Right renal cortex interstitium (tissue), 3 donors: Measurements from ENCODE around the gene PIP5K1A. TPM values are rescaled to one million over a fixed set of nuclear protein-coding genes. Genes with fewer than 3 reads are reported as not detected.
"Not testable (repeated sequence)": the region's sequence is repeated elsewhere in the genome, so short reads cannot be mapped to it uniquely, and the experiment has no call there.

Source experiments
- DNase-seq, 3 donors: peaks; one replicate each; pipeline ENCODE4 v3.0.0-alpha.2; 2013; ENCODE audit warnings: low read depth in 3 of 3, low spot score in 2 of 3
- polyA plus RNA-seq, 3 donors: library from polyadenylated mRNA; unstranded; fragments of 120-200 nt; gene quantifications; one replicate each; pipeline ENCODE4 v1.2.1, GENCODE V29; 2013; ENCODE audit not compliant: insufficient read length in 3 of 3

The PIP5K1A gene
- 10 to 100 TPM; 64.0 to 71.3 (median 65.4) TPM for polyA plus RNA-seq

DNA sequence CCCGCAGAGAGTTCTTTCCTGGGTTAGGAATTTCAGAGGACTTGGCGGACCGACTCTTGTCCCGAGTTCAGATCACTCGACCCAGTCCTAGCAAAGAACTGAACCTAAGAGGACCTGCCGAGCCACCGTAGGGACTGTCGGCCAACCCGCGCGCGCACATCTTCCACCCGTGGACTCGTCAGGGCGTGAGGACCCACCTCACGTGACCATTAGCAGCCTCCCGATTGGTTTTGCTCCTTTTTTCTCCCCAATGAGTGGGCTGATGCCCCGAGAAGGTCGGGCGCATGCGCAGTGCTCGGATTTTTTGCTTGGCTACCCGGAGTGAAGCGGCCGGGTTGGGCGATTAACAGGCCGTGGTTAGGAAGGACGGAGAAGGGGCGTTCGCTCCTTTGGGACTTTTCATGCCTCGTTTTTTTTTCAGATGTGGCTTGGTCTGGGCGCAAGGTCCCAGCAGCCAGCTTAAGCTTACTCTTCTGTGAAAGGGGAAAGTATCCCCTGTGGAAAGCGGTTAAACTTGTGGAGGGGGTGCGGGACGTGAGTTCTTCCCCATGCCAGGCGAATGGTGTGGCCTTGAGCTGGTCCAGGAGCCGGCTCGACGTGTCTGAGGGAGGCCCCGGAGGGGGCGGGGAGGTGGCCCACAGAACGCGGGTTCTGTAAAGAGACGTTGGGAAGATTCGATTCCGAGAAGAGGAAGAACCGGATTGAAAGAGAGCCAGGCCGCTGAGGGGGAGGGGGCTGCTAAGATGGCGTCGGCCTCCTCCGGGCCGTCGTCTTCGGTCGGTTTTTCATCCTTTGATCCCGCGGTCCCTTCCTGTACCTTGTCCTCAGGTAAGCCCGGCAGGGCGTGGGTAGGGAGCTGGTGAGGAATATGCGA is at the start of gene PIP5K1A:
Gene PIP5K1A (plus strand): TSS at position 299 of the 874 bp plus-strand sequence. CDS start 445 bp downstream, at position 744.
- peak; percentile 95 to 98 (median 96) for DNase-seq

DNA sequence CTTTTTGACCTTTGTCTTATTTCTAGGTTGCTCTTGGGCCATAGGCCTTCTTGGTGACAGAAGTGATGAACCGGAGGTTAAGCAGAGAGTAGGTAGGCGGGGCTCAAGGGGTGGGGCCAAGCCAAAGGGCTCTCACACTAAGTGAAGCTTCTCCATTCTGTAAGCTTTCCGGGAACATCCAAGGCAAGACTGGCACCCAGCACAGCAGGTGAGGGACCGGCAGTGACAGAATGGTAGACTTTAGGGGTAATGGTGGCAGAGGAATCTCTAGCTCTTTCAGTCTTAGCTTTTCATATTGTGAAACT is 41.9 kb upstream of the PIP5K1A start, which contains the start of gene TNFAIP8L2:
Gene TNFAIP8L2 (plus strand): TSS at position 135 of the 305 bp plus-strand sequence. CDS start 2,049 bp downstream, outside the sequence.
- DNase-seq: no peak

GRCh38 chr1:151157067-151157531 is 41.3 kb upstream of the PIP5K1A start:
- no peak for DNase-seq

- no peak for DNase-seq
Observed at GRCh38 chr1:151158326-151158725, 40.0 kb upstream of the PIP5K1A start.

GRCh38 chr1:151158751-151159251 is 39.6 kb upstream of the PIP5K1A start:
- no peak for DNase-seq

DNA sequence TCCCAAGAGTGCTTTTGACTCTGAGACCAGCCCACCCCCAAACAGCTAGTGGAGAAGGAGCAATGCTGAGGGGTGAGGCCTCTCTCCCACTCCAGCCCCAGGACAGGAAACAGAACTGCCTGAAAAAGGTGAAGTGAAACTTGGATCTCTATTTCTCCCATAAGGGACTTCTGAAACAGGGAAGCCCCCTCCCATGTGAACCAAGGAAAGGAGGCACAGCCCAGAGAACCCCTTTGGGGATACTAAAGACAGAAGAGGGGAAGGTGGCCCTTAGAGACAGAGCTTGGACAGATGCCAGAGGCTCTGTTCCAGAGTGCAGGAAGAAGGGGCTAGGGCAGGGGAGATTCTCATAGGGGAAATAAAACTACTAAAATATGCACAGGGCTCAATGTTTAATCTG is 39.0 kb upstream of the PIP5K1A start:
- no peak for DNase-seq

- DNase-seq: peak in 1 of 3 donors; percentile 13
Observed at GRCh38 chr1:151164732-151165280, 33.5 kb upstream of the PIP5K1A start.

GRCh38 chr1:151165281-151165737 is 33.0 kb upstream of the PIP5K1A start:
- no peak for DNase-seq

GRCh38 chr1:151165738-151166504 is 32.4 kb upstream of the PIP5K1A start, which contains the start of the genes LYSMD1 and SCNM1:
Gene LYSMD1 (minus strand): TSS chr1:151165902. CDS start chr1:151165258, 644 bp downstream.
Gene SCNM1 (plus strand): TSS chr1:151166144. CDS start chr1:151166153, 9 bp downstream.
- DNase-seq: peak; percentile 94 to 99 (median 98)

GRCh38 chr1:151166505-151166956 is 31.8 kb upstream of the PIP5K1A start:
- DNase-seq: no peak

DNA sequence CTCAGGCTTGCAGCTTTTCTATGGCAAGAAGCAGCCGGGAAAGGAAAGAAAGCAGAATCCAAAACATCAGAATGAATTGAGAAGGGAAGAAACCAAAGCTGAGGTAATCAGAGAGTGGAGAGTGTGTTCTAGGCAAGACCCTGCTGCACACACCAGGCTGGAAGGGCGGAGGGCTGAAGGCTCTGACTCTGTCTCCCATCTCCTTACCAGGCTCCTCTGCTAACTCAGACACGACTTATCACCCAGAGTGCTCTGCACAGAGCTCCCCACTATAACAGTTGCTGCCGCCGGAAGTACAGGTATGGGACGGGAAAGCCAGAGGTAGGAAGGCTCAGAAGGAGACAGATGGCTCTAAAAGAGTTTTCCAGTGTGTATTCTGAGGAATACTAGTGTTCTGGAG is 31.2 kb upstream of the PIP5K1A start:
- no peak for DNase-seq

DNA sequence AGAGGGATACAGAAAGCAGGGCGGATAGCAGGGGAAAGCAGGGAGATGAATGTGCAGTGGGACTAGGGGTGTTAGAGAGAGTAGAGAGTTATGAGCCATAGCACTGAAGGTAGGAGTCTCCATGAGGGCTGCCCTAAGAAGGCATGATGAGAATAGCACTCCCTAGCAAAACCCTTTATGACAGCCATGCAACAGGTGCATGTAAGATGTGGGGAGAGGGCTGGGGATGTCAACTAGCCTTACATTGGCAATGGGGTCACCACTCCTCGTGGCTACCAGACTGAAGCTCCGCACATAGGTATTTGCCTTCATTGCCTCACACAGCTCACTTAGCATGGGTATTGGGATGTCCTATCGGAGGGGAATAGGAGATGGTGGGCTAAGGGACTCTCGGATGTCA is 27.2 kb upstream of the PIP5K1A start:
- no peak for DNase-seq

DNA sequence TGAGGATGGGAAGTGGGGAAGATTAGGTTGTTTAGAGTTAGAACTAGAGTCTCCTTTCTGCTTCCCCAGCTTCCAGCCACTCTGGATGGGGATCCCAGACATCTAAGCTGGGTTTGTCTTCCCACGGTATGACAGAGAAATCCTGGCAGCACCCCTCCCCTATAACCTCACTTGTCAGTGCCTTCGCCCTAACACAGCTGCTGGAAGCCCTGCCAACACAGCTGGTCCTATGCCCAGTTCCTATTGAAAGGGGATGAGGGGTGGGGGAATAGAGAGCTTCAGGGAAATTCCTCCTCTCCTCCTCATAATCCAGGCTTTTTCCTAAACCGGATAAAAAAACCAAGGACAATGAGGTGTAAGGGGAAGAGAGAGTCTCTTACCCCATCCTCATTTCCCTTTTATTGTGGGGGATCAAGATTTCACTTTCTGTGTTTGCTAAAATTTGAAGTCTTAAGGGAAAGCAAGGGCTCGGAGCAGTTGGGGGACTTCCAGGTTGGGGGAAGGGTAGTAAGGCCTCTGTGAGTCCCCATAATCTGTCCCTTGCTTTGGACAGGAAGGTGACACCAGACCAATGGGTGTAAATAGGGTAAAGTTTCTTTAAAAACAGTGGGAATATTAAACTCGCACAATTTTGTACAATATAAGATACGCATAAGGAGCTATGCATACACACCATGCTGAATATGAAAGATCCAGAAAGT is 23.2 kb upstream of the PIP5K1A start:
- no peak for DNase-seq

GRCh38 chr1:151175863-151176262 is 22.5 kb upstream of the PIP5K1A start, which contains the start of gene TMOD4:
Gene TMOD4 (minus strand): TSS chr1:151175981. CDS start chr1:151174875, 1,106 bp downstream.
- no peak for DNase-seq

DNA sequence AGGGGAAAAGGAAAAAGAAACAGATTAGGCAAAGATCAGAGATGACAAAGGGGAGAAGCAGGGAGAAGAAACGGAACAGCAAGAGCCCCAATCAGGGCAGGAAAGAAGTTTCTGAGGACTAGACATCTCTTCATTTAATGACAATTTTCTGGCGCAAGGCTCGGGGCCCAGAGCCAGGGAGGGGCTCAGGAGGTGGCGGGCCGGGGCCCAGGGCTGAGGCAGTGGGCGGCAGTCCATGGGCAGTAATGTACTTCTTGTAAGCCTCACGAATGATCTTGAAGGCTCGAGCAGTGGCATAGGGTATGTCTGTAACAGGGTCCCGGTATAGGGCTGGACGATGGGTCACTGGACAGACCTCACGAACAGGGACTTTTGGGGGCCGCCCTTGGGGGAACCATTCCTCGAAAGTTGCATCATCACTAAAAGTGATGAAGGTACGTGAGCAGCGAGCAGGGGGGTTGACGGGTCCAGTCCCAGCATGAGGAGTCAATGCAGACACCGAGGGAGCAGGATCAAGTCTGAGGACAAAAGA is 21.8 kb upstream of the PIP5K1A start:
- DNase-seq: no peak

- DNase-seq: no peak
Observed at GRCh38 chr1:151184211-151184610, 14.1 kb upstream of the PIP5K1A start.

GRCh38 chr1:151187205-151187604 is 11.1 kb upstream of the PIP5K1A start:
- no peak for DNase-seq

GRCh38 chr1:151188667-151189066 is 9.7 kb upstream of the PIP5K1A start:
- DNase-seq: not testable (repeated sequence)

DNA sequence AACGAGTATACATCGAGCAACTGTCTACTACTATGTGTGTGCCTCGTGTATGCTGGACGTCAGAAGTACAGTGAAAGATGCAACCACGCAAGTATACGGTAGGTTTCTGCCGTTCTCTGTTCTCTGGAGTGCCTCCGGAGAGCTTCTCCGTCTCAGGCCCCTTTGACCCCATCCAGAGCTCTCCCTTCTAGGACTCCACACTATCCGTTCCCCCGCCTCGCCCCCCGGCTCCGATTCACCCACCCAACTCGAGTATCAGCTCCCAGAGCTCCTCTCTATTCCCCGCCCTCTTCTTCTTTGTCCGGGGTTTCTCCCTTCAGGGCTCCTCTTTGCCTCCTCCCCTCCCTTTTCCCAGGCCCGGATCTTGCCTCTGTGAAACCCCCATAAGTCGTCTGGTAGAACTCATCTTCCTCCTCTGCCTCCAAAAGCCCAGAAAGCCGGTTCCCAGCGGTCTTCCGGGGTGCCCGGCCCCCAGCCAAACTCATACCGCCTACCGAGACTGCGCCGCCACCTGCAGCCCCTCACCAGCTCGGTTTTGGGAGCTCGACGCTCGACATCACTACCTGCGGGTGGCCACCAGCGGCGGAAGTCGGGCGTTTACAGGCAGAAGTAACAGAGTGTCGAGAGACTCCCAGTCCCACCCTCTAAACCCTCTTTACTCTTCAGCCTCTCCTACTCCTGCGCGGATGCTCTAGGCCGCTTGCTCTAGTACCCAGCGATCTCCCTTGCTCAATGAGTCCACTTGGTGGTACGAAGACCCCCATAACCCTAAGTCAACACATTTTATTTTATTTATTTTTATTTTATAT is 8.5 kb upstream of the PIP5K1A start, which contains the start of gene VPS72:
Gene VPS72 (minus strand): TSS at position 561 of the 809 bp plus-strand sequence. CDS start 76 bp downstream, at position 485.
- DNase-seq: peak; percentile 74 to 85 (median 76)
